LNCaP clone FGC (cell line): Measurements from ENCODE around the gene SMIM26.

Experiments used
- DNase-seq: peaks from one replicate; pipeline ENCODE4 v3.0.0-alpha.2; 2011; ENCODE audit warnings: low read depth
- H3K4me3 ChIP-seq: 2 replicates; pipeline ENCODE4 v1.5.1; 2011; ENCODE audit warnings: mild to moderate bottlenecking, low read depth, low read length, control low read depth
- TF ChIP-seq, protein P1 (sequence below): IDR thresholded peaks from 2 replicates; pipeline ENCODE4 v1.5.1; 2012; ENCODE audit warnings: mild to moderate bottlenecking; ENCODE audit not compliant: control insufficient read depth, insufficient read depth; ENCODE audit errors: extremely low read depth

SMIM26 gene

DNA sequence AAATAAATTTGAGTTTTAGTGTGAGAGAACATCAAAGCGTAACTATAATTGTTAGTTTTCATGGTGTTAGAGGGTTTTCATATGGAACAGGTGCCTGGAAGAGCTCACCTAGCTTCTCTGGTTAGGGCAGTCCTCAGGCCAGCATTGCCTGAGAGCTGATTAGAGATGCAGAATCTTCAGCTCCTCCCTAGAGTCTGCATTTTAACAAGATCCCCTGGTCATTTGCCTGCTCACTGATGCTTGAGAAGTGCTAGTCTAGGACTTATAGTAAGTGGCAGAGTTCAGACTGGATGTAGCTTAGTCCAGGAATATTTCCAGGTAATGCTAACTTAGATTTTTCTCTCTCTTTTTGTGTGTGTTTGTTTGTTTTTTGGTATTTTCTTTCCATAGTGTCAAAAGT is 21.7 kb upstream of the SMIM26 start:
- no peak overlapping the region for H3K4me3 ChIP-seq

DNA sequence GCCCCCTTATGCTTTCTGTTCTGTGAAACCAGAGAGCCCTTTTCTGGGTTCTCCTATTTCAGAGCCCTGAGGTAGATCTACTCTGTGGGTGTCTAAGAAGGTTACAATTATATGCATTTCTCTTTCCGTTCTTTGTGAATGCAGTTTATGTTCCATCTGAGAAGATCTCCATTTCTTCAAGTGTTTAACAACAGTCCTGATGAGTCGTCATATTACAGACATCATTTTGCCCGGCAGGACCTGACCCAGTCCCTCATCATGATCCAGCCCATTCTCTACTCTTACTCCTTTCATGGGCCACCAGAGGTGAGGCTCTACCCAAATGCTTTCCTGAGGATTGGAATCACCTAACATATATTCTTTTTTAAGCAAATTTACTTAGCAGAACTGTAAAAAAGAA is 18.8 kb upstream of the SMIM26 start:
- TF ChIP-seq, protein P1, sequence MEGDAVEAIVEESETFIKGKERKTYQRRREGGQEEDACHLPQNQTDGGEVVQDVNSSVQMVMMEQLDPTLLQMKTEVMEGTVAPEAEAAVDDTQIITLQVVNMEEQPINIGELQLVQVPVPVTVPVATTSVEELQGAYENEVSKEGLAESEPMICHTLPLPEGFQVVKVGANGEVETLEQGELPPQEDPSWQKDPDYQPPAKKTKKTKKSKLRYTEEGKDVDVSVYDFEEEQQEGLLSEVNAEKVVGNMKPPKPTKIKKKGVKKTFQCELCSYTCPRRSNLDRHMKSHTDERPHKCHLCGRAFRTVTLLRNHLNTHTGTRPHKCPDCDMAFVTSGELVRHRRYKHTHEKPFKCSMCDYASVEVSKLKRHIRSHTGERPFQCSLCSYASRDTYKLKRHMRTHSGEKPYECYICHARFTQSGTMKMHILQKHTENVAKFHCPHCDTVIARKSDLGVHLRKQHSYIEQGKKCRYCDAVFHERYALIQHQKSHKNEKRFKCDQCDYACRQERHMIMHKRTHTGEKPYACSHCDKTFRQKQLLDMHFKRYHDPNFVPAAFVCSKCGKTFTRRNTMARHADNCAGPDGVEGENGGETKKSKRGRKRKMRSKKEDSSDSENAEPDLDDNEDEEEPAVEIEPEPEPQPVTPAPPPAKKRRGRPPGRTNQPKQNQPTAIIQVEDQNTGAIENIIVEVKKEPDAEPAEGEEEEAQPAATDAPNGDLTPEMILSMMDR: no peak
- H3K4me3 ChIP-seq: no peak overlapping the region
- DNase-seq: no peak

More for the DNA sequence above, 21.7 kb upstream of the SMIM26 start:
- TF ChIP-seq, protein P1: no peak
- DNase-seq: no peak

DNA sequence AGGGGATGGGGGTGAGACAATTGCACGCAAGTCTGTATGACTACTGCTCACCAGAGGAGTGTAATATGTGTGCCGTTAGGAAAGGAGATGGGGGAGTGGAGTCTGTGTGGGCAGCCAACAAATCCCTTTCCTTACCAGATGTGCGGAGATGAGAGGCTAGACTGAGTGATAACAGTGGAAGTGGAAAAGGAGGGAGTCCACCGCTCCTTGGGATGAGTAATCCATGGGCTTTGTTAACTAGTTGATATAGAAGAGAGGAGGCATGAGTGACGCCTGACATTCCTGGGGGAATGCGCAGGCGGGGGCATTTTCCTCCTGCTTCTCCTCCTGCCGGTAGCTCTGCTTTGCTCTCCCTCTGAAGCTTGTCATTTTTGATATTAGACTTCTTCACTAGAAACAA is 13.5 kb upstream of the SMIM26 start:
- no peak overlapping the region for H3K4me3 ChIP-seq
- DNase-seq: no peak
- TF ChIP-seq, protein P1: no peak

DNA sequence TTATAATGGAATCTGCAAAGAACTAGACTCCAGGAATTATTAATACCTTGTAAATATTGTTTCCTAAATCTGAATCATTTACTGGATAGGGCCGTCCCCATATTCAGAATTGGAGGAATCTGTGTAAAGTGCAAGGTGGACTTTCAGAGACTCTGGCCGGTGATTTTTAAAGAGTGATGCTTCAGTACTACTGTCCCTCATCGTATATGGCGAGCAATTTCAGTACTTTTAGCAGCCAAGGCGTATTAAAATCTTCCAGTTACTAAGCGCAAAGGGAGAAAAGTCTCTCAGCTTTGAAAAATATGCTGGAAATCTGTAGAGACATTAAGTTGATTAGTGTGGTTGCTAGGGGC is 483 bp downstream of the SMIM26 start:
- TF ChIP-seq, protein P1: no peak
- peak overlapping the region; percentile 79 for H3K4me3 ChIP-seq
- DNase-seq: no peak

DNA sequence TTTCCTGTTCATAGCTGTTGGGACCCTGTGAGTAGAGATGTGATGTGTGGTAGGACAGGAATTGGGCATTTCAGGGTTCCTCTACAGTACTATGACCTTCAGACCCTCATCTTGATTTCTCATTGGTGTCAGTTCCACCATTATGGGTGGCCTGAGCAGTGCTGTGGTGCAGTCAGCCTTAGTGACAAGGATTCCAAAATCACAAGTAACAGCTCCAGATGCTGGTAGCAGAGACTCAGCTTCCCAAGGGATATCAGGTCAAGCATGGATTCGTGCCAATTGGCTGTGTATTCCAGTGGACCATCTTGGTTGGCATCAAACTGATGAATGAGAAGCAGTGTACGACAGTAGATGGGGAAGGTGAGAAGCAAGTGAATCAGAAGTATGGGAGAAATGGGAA is 3.8 kb downstream of the SMIM26 start:
- TF ChIP-seq, protein P1: no peak
- DNase-seq: no peak

DNA sequence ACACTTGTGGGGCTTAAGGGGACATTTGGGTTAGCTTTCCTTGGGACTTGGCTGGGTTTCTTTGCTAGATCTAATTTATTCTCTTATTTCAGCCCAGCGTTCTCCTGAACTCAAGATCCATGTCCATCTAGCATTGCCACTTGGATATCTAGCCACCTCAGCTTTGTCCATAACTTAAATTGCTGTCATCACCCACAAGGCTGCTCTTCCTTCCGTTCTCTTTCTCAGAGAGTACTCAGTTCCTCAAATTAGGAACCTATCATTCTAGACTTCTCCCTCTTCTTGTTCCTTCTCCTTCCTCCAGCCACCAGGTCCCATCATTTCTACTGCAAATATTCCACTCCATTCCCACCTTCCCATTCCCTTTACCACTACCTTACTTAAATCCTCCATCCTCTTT is 4.3 kb downstream of the SMIM26 start:
- no peak for DNase-seq
- TF ChIP-seq, protein P1: no peak
- H3K4me3 ChIP-seq: no peak overlapping the region

More for the DNA sequence above, 3.8 kb downstream of the SMIM26 start:
- no peak overlapping the region for H3K4me3 ChIP-seq

DNA sequence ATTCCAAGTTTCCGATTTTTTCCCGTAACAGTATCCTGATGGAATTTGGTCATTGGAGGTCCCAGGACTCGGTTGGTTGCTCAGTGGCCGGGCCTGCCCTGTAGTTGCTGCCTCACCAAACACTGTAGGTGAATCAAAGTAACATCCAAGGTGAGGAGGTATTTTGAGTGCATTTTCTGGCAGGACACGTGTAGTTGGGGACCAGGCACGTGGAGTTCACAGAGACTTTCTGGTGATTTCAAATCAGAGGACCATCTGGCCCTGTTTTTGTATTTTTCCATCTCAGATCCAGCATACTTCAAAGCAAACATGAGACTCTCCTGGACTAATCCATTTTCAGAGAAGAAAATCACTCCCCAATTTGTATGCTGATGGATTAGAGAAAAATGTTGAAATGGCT is 10.7 kb downstream of the SMIM26 start:
- H3K4me3 ChIP-seq: no peak overlapping the region
- TF ChIP-seq, protein P1: no peak
- no peak for DNase-seq
